Measurements from ENCODE around the gene SH2B2. TPM values are rescaled to one million over a fixed set of nuclear protein-coding genes. Genes with fewer than 3 reads are reported as not detected.

The SH2B2 gene
- total RNA-seq, 3 donors from 2014 or later = 1.6 to 6.6 (median 4.0) TPM

- no peak for DNase-seq (ENCODE audit: low spot score in 2 of 2)
- H3K9me3 ChIP-seq = no peaks in the 10 kb centered on the region
- no peaks in the 10 kb centered on the region for H3K36me3 ChIP-seq
- H3K27ac ChIP-seq = no peak overlapping the region
- no peaks in the 10 kb centered on the region for H3K27me3 ChIP-seq
- H3K4me1 ChIP-seq = no peaks in the 10 kb centered on the region
- no peak overlapping the region for H3K4me3 ChIP-seq
- intact Hi-C loops (cut with DNase I; ENCODE audit: low total_unique reads) = no loop called here
- no peak for TF ChIP-seq POLR2A (IDR thresholded peaks at IDR 0.05)
- no peak for TF ChIP-seq CTCF (IDR thresholded peaks at IDR 0.05)
- no peak for TF ChIP-seq POLR2AphosphoS5 (IDR thresholded peaks at IDR 0.05)
These were observed 37.9 kb upstream of the SH2B2 start for GRCh38 chr7:102248456-102249395.

- Histone ChIP-seq H3K9me3 (no peaks in the 10 kb centered on the region), H3K4me1 (no peaks in the 10 kb centered on the region), H3K4me3 (no peak overlapping the region), H3K36me3 (no peaks in the 10 kb centered on the region), H3K27me3 (no peaks in the 10 kb centered on the region), H3K27ac (no peak overlapping the region)
- DNase-seq (ENCODE audit: low spot score in 2 of 2) = no peak
- intact Hi-C loops (cut with DNase I; ENCODE audit: low total_unique reads) = no loop called here
- TF ChIP-seq POLR2AphosphoS5 (IDR thresholded peaks at IDR 0.05) (no peak), POLR2A (IDR thresholded peaks at IDR 0.05) (no peak)
These were observed 34.9 kb upstream of the SH2B2 start for GRCh38 chr7:102251531-102252365.

GRCh38 chr7:102252366-102252982 lies 34.2 kb upstream of the SH2B2 start:
- Histone ChIP-seq H3K27ac (no peak overlapping the region), H3K9me3 (no peaks in the 10 kb centered on the region), H3K4me3 (no peak overlapping the region), H3K36me3 (no peaks in the 10 kb centered on the region), H3K4me1 (no peaks in the 10 kb centered on the region), H3K27me3 (no peaks in the 10 kb centered on the region)
- no peak for DNase-seq (ENCODE audit: low spot score in 2 of 2)
- no peak for TF ChIP-seq POLR2A (IDR thresholded peaks at IDR 0.05)
- TF ChIP-seq POLR2AphosphoS5 (IDR thresholded peaks at IDR 0.05) = no peak
- TF ChIP-seq CTCF (IDR thresholded peaks at IDR 0.05) = no peak
- intact Hi-C loops (cut with DNase I; ENCODE audit: low total_unique reads) = no loop called here

GRCh38 chr7:102253066-102253972 lies 33.3 kb upstream of the SH2B2 start:
- DNase-seq (ENCODE audit: low spot score in 2 of 2) = no peak
- H3K27me3 ChIP-seq = no peaks in the 10 kb centered on the region
- H3K4me3 ChIP-seq = no peak overlapping the region
- H3K9me3 ChIP-seq = no peaks in the 10 kb centered on the region
- H3K4me1 ChIP-seq = no peaks in the 10 kb centered on the region
- no peak overlapping the region for H3K27ac ChIP-seq
- H3K36me3 ChIP-seq = no peaks in the 10 kb centered on the region
- intact Hi-C loops (cut with DNase I; ENCODE audit: low total_unique reads) = no loop called here
- TF ChIP-seq CTCF (IDR thresholded peaks at IDR 0.05) (no peak), POLR2AphosphoS5 (IDR thresholded peaks at IDR 0.05) (no peak), POLR2A (IDR thresholded peaks at IDR 0.05) (no peak)

GRCh38 chr7:102253973-102254370 lies 32.7 kb upstream of the SH2B2 start:
- H3K27me3 ChIP-seq = no peaks in the 10 kb centered on the region
- H3K9me3 ChIP-seq = no peaks in the 10 kb centered on the region
- no peak overlapping the region for H3K4me3 ChIP-seq
- no peaks in the 10 kb centered on the region for H3K36me3 ChIP-seq
- intact Hi-C loops (cut with DNase I; ENCODE audit: low total_unique reads) = no loop called here
- DNase-seq (ENCODE audit: low spot score in 2 of 2) = no peak
- no peak overlapping the region for H3K27ac ChIP-seq
- H3K4me1 ChIP-seq = no peaks in the 10 kb centered on the region
- TF ChIP-seq POLR2AphosphoS5 (IDR thresholded peaks at IDR 0.05) = no peak
- TF ChIP-seq CTCF (IDR thresholded peaks at IDR 0.05) = no peak
- no peak for TF ChIP-seq POLR2A (IDR thresholded peaks at IDR 0.05)
